Ascending aorta (tissue), 2 donors: Measurements from ENCODE around the gene YJU2. TPM values are rescaled to one million over a fixed set of nuclear protein-coding genes. Genes with fewer than 3 reads are reported as not detected.
"Not testable (repeated sequence)": the region's sequence is repeated elsewhere in the genome, so short reads cannot be mapped to it uniquely, and the experiment has no call there.

ENCODE experiments used
- DNase-seq, 2 donors: peaks; one replicate each; pipeline ENCODE4 v3.0.0-alpha.2; 2019; ENCODE audit warnings: low spot score in 2 of 2
- H3K27ac ChIP-seq, 2 donors: fragments of 200-600 bp; sonication (generic); one replicate each; pipeline ENCODE4 v1.5.1; 2016 to 2017; ENCODE audit warnings: mild to moderate bottlenecking in 1 of 2
- H3K27me3 ChIP-seq: fragments of 200-600 bp; sonication (generic); one replicate; pipeline ENCODE4 v1.5.1; 2017
- H3K36me3 ChIP-seq, 2 donors: fragments of 200-600 bp; sonication (generic); one replicate each; pipeline ENCODE4 v1.5.1; 2016
- H3K4me1 ChIP-seq, 2 donors: fragments of 200-600 bp; sonication (generic); one replicate each; pipeline ENCODE4 v1.5.1; 2016 to 2017; ENCODE audit warnings: mild to moderate bottlenecking in 1 of 2
- H3K4me3 ChIP-seq, 2 donors: fragments of 200-600 bp; sonication (generic); one replicate each; pipeline ENCODE4 v1.5.1; 2016 to 2017; ENCODE audit warnings: mild to moderate bottlenecking in 1 of 2
- H3K9me3 ChIP-seq, 2 donors: fragments of 200-600 bp; sonication (generic); one replicate each; pipeline ENCODE4 v1.5.1; 2016
- CTCF ChIP-seq, 3 experiments: fragments of 200-600 bp in 2 of 3; fragments of 450-650 bp in 1 of 3; sonication (generic) in 2 of 3; IDR thresholded peaks; one replicate each; pipeline ENCODE4 v1.5.1; 2016 to 2019; ENCODE audit warnings: antibody characterized with exemption in 3 of 3, mild to moderate bottlenecking in 1 of 3, moderate library complexity in 1 of 3
- intact Hi-C: fragments of 100-400 bp; cut with DNase I; formaldehyde crosslinking; loops from one replicate; pipeline ENCODE4 v1.15.1; 2023
- total RNA-seq: library from RNA; depleted of rRNA; stranded (reverse); fragments of >200 nt; gene quantifications from one replicate; pipeline ENCODE4 v1.1.0, GENCODE V29; 2016

Gene YJU2
- total RNA-seq, 1 donor from 2014 or later = 64.6 TPM

GRCh38 chr19:4279267-4279529, 32.3 kb downstream of the YJU2 start:
- H3K27me3 ChIP-seq = peaks cover 22% of the 10 kb centered on the region
- peak overlapping the region; percentile 33 to 44 for H3K4me3 ChIP-seq
- intact Hi-C loops = no loop called here

GRCh38 chr19:4279530-4280422, 32.9 kb downstream of the YJU2 start:
- no peak for DNase-seq
- H3K36me3 ChIP-seq = no peaks in the 10 kb centered on the region
- intact Hi-C loops = no loop called here
- H3K4me1 ChIP-seq = peaks cover 6 to 8% of the 10 kb centered on the region in 2 donors
- no peak overlapping the region for H3K27ac ChIP-seq
- no peak for TF ChIP-seq CTCF (IDR thresholded peaks at IDR 0.05)
- H3K27me3 ChIP-seq = peaks cover 22% of the 10 kb centered on the region
- peak overlapping the region; percentile 33 to 44 for H3K4me3 ChIP-seq
- H3K9me3 ChIP-seq = no peaks in the 10 kb centered on the region

More at GRCh38 chr19:4279267-4279529, 32.3 kb downstream of the YJU2 start:
- TF ChIP-seq CTCF (IDR thresholded peaks at IDR 0.05) = no peak
- peaks cover 6 to 8% of the 10 kb centered on the region in 2 donors for H3K4me1 ChIP-seq
- no peaks in the 10 kb centered on the region for H3K9me3 ChIP-seq
- no peaks in the 10 kb centered on the region for H3K36me3 ChIP-seq
- H3K27ac ChIP-seq = no peak overlapping the region
- no peak for DNase-seq

- Histone ChIP-seq H3K4me1 (peaks cover 2% of the 10 kb centered on the region in 2 donors), H3K27me3 (peaks cover 11% of the 10 kb centered on the region), H3K27ac (no peak overlapping the region), H3K9me3 (no peaks in the 10 kb centered on the region), H3K4me3 (no peak overlapping the region), H3K36me3 (no peaks in the 10 kb centered on the region)
- no peak for DNase-seq
- no peak for TF ChIP-seq CTCF (IDR thresholded peaks at IDR 0.05)
- intact Hi-C loops = no loop called here
These were observed 37.5 kb downstream of the YJU2 start for GRCh38 chr19:4284176-4284958.

GRCh38 chr19:4284974-4285373, 38.1 kb downstream of the YJU2 start:
- no peaks in the 10 kb centered on the region for H3K36me3 ChIP-seq
- H3K4me1 ChIP-seq = no peaks in the 10 kb centered on the region
- H3K27ac ChIP-seq = no peak overlapping the region
- no peaks in the 10 kb centered on the region for H3K9me3 ChIP-seq
- no peak for TF ChIP-seq CTCF (IDR thresholded peaks at IDR 0.05)
- intact Hi-C loops = no loop called here
- H3K27me3 ChIP-seq = peaks cover 5% of the 10 kb centered on the region
- no peak overlapping the region for H3K4me3 ChIP-seq
- no peak for DNase-seq

GRCh38 chr19:4286141-4286540, 39.3 kb downstream of the YJU2 start:
- H3K4me1 ChIP-seq, DNase-seq, H3K36me3 ChIP-seq, H3K9me3 ChIP-seq, intact Hi-C loops, H3K4me3 ChIP-seq, H3K27ac ChIP-seq, H3K27me3 ChIP-seq: not testable (repeated sequence)
